AG09319 (cell line): Measurements from ENCODE around the gene WWTR1.

Source experiments
- DNase-seq: peaks from one replicate; pipeline ENCODE4 v3.0.0-alpha.2; 2010; ENCODE audit warnings: low read depth; ENCODE audit errors: extremely low read depth
- TF ChIP-seq, protein P1 (sequence below): IDR thresholded peaks from 2 replicates; pipeline ENCODE4 v1.5.1; 2011; ENCODE audit warnings: low read depth, mild to moderate bottlenecking, inconsistent platforms, low read length, moderate library complexity

The WWTR1 gene

DNA sequence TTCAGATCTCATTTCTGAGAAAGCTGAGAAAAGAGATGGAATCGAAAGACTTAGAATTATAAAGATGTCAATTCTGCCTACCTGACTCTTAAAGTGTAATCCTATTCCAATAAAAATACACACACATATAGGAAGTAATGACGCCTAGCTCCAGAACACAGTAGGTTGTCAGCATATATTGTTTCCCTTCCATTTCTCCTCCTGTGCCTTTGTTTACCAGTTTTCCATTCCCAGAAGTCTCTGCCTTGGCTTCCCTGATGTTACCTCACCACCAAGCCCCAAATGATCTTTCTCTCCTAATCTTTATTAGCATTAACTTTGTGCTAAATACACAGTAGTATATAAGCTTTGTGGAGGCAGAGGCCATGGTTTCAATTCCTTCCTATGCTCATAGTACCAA lies 143.4 kb downstream of the WWTR1 start:
- no peak for DNase-seq
- TF ChIP-seq, protein P1, sequence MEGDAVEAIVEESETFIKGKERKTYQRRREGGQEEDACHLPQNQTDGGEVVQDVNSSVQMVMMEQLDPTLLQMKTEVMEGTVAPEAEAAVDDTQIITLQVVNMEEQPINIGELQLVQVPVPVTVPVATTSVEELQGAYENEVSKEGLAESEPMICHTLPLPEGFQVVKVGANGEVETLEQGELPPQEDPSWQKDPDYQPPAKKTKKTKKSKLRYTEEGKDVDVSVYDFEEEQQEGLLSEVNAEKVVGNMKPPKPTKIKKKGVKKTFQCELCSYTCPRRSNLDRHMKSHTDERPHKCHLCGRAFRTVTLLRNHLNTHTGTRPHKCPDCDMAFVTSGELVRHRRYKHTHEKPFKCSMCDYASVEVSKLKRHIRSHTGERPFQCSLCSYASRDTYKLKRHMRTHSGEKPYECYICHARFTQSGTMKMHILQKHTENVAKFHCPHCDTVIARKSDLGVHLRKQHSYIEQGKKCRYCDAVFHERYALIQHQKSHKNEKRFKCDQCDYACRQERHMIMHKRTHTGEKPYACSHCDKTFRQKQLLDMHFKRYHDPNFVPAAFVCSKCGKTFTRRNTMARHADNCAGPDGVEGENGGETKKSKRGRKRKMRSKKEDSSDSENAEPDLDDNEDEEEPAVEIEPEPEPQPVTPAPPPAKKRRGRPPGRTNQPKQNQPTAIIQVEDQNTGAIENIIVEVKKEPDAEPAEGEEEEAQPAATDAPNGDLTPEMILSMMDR: no peak

DNA sequence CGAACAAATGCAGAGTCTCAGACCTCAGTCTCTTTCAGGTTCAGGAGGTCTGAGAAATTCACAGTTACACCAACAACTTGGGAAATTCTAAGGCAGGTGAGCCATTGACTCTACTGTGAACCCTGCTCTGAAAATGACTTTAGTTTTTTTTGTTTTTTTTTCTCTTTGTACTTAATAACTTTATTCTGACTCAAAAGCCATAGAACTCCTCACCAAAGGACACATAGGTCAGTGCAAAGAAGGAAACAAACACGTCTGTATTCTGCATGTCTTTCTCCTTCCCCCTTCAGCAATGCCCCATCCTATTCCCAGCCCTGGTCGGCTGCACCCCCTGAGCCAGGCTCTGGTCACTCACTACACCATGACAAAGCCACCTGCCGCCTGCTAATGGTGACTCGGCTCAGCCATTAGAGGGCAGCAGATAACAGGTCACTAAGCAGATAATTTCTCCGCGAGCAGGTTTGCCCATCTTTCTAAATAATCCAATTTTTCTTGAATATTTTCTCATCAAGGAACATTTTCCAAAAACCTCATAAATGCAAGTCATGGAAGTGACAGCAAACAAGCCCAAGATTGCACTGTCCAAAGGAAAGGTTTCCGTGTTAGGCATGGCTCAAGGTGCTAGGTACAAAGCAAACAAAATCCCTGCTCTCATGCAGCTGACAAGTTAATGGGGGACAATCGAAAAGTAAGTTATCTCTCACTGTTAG lies 145.6 kb downstream of the WWTR1 start:
- TF ChIP-seq, protein P1: peak; percentile 81
- DNase-seq: peak; percentile 35

DNA sequence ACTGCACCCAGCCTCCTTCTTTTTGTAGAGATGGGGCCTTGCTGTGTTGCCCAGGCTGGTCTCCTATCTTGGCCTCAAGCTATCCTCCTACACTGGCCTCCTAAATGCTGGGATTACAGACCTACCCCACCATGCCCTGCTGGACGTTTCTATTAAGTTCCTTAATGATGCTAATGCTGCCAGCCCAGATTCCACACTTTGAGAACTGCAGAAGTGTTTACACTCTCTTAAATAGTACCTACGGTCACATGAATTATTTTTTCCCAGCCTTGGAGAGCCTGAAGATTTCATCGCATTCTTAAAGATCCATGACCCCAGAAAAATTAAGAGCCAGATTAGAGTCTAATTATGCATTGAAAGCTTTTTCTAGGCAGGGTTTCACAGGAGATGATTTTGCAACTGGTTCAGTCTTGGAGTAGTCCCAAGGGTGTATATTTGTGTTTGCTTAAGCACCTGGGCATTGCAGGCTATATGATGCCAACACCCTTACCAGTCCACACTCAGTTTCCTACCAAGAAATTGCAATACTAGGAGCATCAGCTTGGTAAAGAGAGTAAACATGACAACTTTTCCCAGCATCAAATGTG lies 146.7 kb downstream of the WWTR1 start:
- TF ChIP-seq, protein P1: no peak
- no peak for DNase-seq

DNA sequence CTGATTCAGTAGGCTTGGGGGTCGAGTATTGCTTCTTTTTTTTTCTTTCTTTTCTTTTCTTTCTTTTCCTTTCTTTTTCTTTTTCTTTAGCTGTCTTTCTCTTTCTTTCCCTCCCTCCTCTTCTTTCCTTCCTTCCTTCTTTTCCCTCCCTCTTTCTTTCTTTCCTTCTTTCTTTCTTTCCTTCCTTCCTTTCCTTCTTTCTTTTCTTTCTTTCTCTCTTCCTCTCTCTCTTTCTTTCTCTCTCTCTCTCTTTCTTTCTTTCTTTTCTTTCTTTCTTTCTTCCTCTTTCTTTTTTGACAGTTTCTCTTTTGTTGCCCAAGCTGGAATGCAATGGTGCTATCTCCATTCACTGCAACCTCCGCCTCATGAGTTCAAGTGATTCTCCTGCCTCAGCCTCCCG lies 147.3 kb downstream of the WWTR1 start:
- TF ChIP-seq, protein P1: no peak
- no peak for DNase-seq

DNA sequence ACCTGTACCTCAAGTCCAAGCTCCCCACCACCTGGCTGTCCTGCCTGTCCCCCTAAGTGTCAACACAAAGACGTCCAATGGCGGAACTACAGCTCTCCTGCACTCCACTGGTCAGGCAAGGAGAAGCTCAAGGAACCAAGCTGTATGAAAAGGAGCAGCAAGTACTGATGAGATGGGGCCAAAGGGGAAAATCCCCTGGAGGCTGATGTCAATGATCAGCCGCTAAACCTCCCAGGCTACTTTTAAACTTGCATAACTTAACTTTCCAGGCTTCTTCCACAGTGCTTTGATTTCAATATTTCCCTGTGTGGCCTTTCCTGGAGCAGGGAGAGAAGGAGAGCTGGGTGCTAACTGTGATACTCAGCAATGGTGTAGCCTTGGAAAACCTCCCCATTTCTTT lies 148.3 kb downstream of the WWTR1 start:
- TF ChIP-seq, protein P1: no peak
- no peak for DNase-seq

DNA sequence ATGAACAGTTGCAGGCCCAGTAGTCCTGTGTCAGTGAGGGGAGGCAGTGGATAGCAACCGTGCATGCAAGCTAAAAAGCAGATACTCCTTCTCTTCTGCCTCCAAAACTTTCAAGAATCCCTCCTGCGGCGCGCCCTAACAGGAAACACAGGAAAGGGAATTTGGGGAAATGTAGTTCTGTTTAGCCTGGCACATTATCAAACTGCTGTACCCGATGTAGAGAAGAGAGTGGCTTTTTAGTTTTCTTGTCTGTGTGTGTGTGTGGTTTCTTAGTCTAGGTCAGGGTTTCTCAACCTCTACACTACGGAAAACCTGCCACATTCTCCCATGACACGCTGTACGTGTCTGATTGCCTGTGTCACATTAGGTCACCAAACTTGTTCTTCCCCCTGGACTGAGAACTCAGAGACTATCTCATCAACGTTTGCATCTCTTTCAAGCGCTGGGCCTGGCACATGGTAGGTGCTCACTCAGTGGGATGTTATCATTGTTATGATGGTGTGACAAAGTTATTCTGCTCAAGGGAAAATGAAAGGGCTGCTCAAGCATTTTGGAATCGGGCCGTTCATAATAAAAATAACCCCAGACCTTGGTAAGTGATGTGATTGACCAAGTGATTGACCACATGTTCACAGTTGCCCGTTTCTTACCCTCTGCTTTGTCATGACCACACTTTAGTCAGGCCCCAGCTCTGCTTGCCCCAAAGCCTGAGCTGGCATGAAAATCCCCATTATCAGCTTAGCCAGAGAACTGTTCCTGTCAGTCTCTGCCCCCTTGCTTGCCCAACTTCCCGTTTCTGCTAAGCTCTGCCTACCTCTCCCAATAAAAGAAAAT lies 150.1 kb downstream of the WWTR1 start:
- TF ChIP-seq, protein P1: no peak
- no peak for DNase-seq

DNA sequence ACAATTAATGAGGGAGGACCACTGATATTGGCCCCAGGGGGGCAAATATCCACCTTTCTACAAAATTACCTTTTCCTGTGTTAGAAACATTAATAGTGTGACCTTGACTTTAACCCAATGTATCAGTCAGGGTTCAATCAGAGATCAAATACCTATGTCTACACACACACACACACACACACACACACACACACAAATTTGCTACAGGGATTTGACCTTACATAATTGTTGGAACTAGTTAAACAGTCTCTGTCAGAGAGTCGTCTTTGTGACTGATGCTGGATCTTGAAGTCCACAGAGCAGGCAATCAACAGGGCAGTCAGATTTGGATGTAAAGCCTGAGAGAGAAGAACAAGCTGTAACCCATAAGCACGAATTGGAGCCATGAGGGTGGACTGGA lies 150.9 kb downstream of the WWTR1 start:
- DNase-seq: no peak
- TF ChIP-seq, protein P1: no peak
